RWPE2 (cell line): ENCODE results near the gene CHMP4B.
A peak's percentile ranks its signal among the peaks of the same experiment; 100 is the strongest.

ENCODE experiments used
- ATAC-seq: fragments of 200-7000 bp; cut with Tn5 transposase; 3 replicates; pipeline ENCODE4 v1.9.1; 2021; ENCODE audit warnings: low read depth
- DNase-seq: peaks from one replicate; pipeline ENCODE4 v3.0.0-alpha.2; 2020; ENCODE audit warnings: low spot score
- H3K27ac ChIP-seq: fragments of 450-650 bp; 2 replicates; pipeline ENCODE4 v1.5.1; 2017; ENCODE audit warnings: mild to moderate bottlenecking; ENCODE audit not compliant: poor library complexity, severe bottlenecking
- H3K27me3 ChIP-seq: fragments of 250-450 bp; sonication (Bioruptor Pico); 2 replicates; pipeline ENCODE4 v1.5.1; 2021; ENCODE audit warnings: mild to moderate bottlenecking, moderate library complexity; ENCODE audit not compliant: insufficient read depth, poor library complexity, severe bottlenecking
- H3K36me3 ChIP-seq: fragments of 250-450 bp; sonication (Bioruptor Pico); 2 replicates; pipeline ENCODE4 v1.5.1; 2020; ENCODE audit warnings: low read depth, mild to moderate bottlenecking, moderate library complexity
- H3K4me1 ChIP-seq: fragments of 250-450 bp; sonication (Bioruptor Pico); 2 replicates; pipeline ENCODE4 v1.5.1; 2021; ENCODE audit warnings: mild to moderate bottlenecking, moderate library complexity; ENCODE audit not compliant: insufficient read depth, poor library complexity, severe bottlenecking
- H3K4me3 ChIP-seq: fragments of 250-450 bp; sonication (Bioruptor Pico); 2 replicates; pipeline ENCODE4 v1.5.1; 2021; ENCODE audit warnings: mild to moderate bottlenecking, moderate library complexity; ENCODE audit not compliant: severe bottlenecking
- H3K9me3 ChIP-seq: fragments of 250-450 bp; sonication (Bioruptor Pico); 2 replicates; pipeline ENCODE4 v1.5.1; 2021; ENCODE audit warnings: mild to moderate bottlenecking, moderate library complexity; ENCODE audit not compliant: severe bottlenecking
- TF ChIP-seq, protein P1 (sequence below): fragments of 450-650 bp; IDR thresholded peaks from one replicate; pipeline ENCODE4 v1.5.1; 2017; ENCODE audit warnings: mild to moderate bottlenecking, moderate library complexity; ENCODE audit not compliant: poor library complexity, severe bottlenecking

The CHMP4B gene

DNA sequence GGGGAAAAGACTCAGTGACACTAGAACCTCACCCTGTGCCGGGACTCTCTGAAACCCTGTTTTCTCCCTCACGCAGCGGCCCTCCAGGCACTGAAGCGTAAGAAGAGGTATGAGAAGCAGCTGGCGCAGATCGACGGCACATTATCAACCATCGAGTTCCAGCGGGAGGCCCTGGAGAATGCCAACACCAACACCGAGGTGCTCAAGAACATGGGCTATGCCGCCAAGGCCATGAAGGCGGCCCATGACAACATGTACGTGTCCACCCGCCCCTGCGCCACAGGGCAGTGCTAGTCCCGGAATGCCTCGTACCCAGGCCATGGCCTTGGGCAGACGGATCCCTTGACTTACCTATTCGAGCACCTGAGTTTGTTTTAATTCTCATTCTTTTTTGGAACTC, 37.2 kb downstream of the CHMP4B start:
- H3K4me1 ChIP-seq = peaks cover under 1% of the 10 kb centered on the region
- H3K36me3 ChIP-seq = peaks cover 48% of the 10 kb centered on the region

DNA sequence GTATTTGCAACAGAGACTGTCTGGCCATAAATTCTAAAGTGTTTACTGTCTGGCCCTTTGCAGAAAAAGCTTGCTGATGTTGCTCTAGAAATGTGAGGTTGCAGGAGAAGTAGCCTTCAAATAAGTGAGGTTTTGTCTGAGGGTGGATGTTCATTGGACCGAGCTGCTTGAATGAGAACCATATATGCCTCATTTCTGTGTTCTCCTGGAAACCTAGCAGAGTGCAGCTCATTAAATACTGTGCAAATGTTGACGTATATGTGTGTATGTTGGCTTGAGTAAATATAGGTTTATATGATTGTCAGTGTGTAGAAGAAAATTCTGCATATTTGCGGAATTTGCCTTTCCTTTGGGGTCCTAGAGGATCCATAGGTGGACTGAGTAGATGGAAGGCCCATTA, 39.0 kb downstream of the CHMP4B start:
- no peak for DNase-seq
- Histone ChIP-seq H3K27me3 (no peaks in the 10 kb centered on the region), H3K4me3 (no peak overlapping the region), H3K36me3 (peaks cover 60% of the 10 kb centered on the region), H3K9me3 (no peaks in the 10 kb centered on the region), H3K4me1 (no peaks in the 10 kb centered on the region), H3K27ac (no peak overlapping the region)
- TF ChIP-seq, protein P1, sequence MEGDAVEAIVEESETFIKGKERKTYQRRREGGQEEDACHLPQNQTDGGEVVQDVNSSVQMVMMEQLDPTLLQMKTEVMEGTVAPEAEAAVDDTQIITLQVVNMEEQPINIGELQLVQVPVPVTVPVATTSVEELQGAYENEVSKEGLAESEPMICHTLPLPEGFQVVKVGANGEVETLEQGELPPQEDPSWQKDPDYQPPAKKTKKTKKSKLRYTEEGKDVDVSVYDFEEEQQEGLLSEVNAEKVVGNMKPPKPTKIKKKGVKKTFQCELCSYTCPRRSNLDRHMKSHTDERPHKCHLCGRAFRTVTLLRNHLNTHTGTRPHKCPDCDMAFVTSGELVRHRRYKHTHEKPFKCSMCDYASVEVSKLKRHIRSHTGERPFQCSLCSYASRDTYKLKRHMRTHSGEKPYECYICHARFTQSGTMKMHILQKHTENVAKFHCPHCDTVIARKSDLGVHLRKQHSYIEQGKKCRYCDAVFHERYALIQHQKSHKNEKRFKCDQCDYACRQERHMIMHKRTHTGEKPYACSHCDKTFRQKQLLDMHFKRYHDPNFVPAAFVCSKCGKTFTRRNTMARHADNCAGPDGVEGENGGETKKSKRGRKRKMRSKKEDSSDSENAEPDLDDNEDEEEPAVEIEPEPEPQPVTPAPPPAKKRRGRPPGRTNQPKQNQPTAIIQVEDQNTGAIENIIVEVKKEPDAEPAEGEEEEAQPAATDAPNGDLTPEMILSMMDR = no peak
- no peak for ATAC-seq

More for the DNA sequence above, 37.2 kb downstream of the CHMP4B start:
- Histone ChIP-seq H3K9me3 (no peaks in the 10 kb centered on the region), H3K4me3 (no peak overlapping the region), H3K27ac (no peak overlapping the region), H3K27me3 (no peaks in the 10 kb centered on the region)
- TF ChIP-seq, protein P1 = no peak
- ATAC-seq (no peak), DNase-seq (no peak)

DNA sequence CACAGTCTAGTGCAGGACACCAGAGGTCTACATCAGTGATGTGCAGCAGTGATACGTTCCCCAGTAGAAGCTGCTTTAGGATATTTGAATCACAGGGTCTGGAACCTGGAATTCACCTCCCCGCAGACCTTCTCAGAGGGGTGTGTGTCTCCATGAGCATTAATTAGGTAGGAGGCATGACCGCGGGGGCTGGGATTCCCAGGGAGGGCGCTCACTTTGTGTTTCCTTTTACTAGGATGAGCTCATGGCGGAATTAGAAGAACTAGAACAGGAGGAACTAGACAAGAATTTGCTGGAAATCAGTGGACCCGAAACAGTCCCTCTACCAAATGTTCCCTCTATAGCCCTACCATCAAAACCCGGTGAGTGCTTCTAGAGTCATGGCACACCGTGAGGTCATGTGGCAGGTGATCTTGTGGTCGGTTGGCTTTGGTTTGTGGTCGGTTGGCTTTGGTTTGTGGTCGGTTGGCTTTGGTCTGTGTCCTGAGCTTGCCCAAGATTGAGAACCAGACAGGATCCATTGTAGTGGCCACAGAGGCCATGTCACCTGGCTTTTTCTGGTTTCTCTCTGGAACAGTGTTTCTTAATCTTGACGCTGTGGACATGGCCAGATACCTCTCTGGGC, 40.8 kb downstream of the CHMP4B start:
- peaks cover 65% of the 10 kb centered on the region for H3K36me3 ChIP-seq
- no peaks in the 10 kb centered on the region for H3K4me1 ChIP-seq
- TF ChIP-seq, protein P1 = no peak
- peak; percentile 64 for DNase-seq
- H3K27me3 ChIP-seq = no peaks in the 10 kb centered on the region
- no peaks in the 10 kb centered on the region for H3K9me3 ChIP-seq
- H3K4me3 ChIP-seq = no peak overlapping the region
- ATAC-seq = no peak
- no peak overlapping the region for H3K27ac ChIP-seq

DNA sequence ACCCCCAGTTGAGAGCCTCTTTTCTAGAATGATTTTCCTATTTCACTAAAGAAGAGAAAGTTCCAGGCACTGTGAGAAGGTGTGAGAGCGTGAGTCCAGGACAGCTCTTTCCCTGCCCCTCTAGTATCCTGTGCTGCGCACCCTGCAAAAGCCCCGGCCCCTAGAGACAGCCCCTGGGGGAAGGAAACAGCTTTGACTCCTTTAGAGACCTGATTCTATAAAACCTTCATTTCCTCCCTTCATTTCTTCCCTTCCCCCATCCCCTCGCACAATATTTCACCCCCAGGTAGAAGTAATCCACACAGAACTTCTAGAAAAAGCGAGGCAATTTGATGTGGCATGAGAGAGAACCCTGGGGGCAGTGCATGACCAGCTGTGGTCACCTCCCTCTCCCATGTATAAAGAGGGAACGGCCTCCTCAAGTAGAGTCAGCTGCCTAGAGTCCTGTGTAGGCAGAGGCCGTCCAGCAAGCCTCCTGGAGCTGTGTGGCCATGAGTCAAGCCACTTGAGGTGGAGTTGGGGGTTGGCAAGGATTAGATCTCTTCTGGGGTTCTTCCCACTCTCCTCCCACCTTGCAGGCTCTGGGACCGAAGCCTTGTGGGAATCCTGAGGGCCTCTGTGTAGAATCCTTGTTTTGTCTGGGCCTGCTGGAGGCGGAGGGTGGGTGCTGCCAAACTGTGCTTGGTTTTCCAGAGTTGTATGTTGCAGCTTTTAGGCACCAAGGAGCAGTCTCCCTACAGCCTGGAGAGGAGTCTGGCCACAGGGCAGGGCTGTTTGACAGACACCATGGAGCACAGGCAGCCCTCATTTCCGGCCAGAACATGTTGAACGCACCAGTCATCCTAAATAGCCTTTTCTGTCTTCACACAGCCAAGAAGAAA, 41.7 kb downstream of the CHMP4B start:
- H3K4me1 ChIP-seq = no peaks in the 10 kb centered on the region

More for the DNA sequence above, 41.7 kb downstream of the CHMP4B start:
- no peak for ATAC-seq
- peak; percentile 65 for DNase-seq
- TF ChIP-seq, protein P1 = no peak
- peaks cover 65% of the 10 kb centered on the region for H3K36me3 ChIP-seq
- no peaks in the 10 kb centered on the region for H3K27me3 ChIP-seq
- no peak overlapping the region for H3K4me3 ChIP-seq
- H3K9me3 ChIP-seq = no peaks in the 10 kb centered on the region
- H3K27ac ChIP-seq = no peak overlapping the region
